ENCODE measurements around the gene LMO7.

DNA sequence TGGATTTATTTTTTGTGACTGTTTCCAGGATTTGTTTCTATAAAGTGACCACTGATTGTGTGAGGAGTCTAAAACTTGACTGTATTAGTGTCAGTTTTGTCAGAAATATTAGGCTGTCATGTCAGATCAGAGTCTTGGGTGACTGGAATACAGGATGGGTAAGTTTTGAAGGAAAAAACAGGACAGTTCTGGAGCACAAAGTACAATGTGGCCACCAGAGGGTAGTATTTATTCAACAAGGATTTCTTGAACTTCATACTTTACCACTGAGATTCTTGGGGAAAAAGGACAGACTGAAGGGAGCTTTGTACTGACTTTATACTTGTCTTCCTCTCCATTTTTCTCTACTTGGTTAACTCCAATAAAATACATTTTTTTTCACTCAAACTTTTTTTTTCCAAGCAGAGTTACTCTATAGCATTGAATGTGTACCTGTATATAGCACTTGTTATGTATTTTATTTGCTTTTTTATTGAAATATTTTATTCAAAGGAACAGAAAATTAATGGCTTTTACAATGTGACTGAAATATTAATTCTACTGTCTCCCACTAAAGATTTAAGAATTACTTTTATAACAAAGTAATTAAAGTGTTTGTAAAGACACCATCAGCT is 51.1 kb downstream of the LMO7 start:
- no peak for TF ChIP-seq POLR2A (IDR thresholded peaks at IDR 0.05)
- TF ChIP-seq, protein P1, sequence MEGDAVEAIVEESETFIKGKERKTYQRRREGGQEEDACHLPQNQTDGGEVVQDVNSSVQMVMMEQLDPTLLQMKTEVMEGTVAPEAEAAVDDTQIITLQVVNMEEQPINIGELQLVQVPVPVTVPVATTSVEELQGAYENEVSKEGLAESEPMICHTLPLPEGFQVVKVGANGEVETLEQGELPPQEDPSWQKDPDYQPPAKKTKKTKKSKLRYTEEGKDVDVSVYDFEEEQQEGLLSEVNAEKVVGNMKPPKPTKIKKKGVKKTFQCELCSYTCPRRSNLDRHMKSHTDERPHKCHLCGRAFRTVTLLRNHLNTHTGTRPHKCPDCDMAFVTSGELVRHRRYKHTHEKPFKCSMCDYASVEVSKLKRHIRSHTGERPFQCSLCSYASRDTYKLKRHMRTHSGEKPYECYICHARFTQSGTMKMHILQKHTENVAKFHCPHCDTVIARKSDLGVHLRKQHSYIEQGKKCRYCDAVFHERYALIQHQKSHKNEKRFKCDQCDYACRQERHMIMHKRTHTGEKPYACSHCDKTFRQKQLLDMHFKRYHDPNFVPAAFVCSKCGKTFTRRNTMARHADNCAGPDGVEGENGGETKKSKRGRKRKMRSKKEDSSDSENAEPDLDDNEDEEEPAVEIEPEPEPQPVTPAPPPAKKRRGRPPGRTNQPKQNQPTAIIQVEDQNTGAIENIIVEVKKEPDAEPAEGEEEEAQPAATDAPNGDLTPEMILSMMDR (IDR thresholded peaks at IDR 0.05): peak in 11 of 12 donors; percentile 13 to 54 (median 36)
